ENCODE measurements around the gene GPR119. TPM values are rescaled to one million over a fixed set of nuclear protein-coding genes. Genes with fewer than 3 reads are reported as not detected.
"Not testable (repeated sequence)": the region's sequence is repeated elsewhere in the genome, so short reads cannot be mapped to it uniquely, and the experiment has no call there.

GPR119 gene
- polyA plus RNA-seq (2012; ENCODE audit: insufficient read depth, insufficient read length), result not detected

DNA sequence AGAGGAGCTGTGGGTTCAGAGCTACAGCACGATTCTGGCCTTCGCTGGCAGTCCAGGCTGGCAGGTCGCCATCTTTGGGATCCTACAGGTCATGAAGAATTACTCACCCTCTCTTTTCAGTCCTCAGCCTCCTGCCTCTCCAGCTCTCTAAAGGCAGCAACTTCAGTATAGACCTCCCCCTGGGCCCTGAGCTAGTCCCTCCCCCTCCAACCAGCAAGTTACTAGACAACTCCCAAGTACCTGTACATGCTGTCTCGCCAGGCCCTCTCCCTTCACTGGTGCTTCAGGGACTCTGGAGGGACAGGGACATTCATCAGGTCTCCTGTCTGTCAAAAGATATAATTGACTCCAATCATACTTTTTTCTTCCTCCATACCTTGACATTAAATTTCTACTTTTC is at the start of gene GPR119:
Gene GPR119 (minus strand): TSS at position 155 of the 400 bp plus-strand sequence. CDS start 227 bp downstream, outside the sequence.
- DNase-seq (ENCODE audit: low read depth, low spot score), result no peak
- H3K4me3 ChIP-seq (ENCODE audit: low read length), result no peak within 1 kb of the TSS

DNA sequence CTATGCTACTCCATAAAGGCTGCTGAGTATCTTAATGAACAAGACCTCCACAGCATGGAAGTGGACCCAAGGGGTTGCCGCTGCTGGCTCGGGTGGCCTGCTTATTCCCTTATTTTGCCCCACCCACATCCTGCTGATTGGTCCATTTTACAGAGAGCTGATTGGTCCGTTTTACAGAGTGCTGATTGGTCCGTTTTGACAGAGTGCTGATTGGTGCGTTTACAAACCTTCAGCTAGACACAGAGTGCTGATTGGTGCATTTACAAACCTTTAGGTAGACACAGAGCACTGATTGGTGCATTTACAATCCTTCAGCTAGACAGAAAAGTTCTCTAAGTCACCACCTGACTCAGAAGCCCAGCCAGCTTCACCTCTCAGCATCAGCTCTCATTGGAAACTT is 43.8 kb upstream of the GPR119 start:
- not testable (repeated sequence) for H3K4me3 ChIP-seq (ENCODE audit: low read length); DNase-seq (ENCODE audit: low read depth, low spot score)

- DNase-seq (ENCODE audit: low read depth, low spot score), result no peak
- H3K4me3 ChIP-seq (ENCODE audit: low read length), result no peak overlapping the region
These were observed 41.1 kb upstream of the GPR119 start for GRCh38 chrX:130426531-130426930.

DNA sequence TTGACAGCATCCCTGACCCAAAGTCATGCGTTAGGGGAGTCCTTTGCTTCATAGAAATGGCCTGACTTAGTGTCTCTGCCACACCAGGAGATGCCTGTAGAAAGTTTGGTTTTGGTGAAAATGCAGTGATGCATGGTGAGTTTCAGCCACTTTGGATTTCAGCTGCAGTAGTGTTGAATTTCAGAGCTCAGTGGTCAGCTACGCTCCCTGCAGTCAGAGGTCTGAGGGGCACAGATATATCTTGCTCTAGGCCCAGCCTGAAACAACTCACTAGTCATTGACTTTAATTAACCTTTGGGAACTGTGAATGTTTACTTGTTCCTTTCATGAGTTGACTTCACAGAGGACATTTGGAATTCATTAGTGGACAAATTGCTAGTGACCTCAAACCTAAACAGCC is 33.8 kb upstream of the GPR119 start:
- DNase-seq (ENCODE audit: low read depth, low spot score), result no peak
- no peak overlapping the region for H3K4me3 ChIP-seq (ENCODE audit: low read length)

DNA sequence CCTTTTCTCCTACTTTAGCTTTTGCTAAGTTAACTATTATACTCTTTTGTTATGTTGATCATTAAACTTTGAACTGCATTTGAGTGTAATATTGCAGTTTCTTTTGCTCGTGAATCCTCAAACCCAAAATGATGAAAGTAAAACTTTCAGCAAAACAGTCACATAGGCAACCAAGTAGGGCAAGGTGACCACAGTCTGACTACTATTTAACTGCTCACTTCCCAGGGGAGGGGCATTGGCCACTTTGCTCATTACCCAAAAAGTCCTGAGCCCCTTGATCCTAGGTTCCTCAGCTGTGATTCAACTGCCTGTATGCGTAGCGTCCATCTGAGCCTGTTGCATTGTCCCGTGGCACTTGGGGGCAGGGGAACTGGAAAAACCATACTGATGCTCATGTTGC is 33.3 kb upstream of the GPR119 start:
- H3K4me3 ChIP-seq (ENCODE audit: low read length), result no peak overlapping the region
- no peak for DNase-seq (ENCODE audit: low read depth, low spot score)

DNA sequence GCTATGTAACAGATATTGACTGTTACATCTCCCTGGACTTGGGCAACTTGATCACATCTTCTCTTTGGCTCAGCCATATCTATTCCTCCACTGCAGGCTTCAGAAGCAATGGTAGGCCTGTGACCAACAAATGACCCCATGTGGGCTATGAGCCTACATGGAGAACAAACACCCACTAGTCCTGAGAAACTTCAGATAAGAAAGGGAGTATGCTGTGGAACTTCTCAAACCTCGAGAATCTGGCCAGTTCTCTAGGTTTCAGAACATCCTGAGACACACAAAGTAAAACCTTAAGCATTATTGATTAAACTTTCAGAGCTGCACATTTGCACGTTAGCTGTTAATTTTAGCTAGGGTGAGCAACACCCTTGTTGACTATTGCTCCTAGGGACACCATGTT is 32.6 kb upstream of the GPR119 start:
- no peak for DNase-seq (ENCODE audit: low read depth, low spot score)
- H3K4me3 ChIP-seq (ENCODE audit: low read length), result no peak overlapping the region

GRCh38 chrX:130416785-130417184 is 31.3 kb upstream of the GPR119 start:
- no peak overlapping the region for H3K4me3 ChIP-seq (ENCODE audit: low read length)
- DNase-seq (ENCODE audit: low read depth, low spot score), result peak; percentile 3

- H3K4me3 ChIP-seq (ENCODE audit: low read length), result no peak overlapping the region
- DNase-seq (ENCODE audit: low read depth, low spot score), result peak; percentile 66
These were observed 29.7 kb upstream of the GPR119 start for GRCh38 chrX:130415201-130415600.

DNA sequence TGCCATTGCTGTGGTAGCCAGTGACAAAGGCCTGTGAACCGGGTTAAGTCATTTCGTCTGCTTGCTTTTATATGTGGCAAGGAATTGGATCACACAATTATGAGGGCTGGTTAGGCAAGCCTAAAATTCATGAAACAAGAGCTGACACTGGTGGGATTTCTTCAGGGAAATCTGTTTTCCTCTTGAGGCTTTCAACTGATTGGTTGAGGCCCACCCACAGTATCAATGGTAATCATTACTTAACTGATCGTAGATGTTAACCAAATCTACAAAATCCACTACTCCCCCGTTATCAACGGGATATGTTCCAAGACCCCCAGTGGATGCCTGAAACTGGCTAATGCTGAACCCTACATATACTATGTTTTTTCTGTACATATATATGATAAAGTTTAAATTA is 29.3 kb upstream of the GPR119 start:
- DNase-seq (ENCODE audit: low read depth, low spot score), result no peak

GRCh38 chrX:130413415-130413814 is 27.9 kb upstream of the GPR119 start:
- DNase-seq (ENCODE audit: low read depth, low spot score), result no peak
- no peak overlapping the region for H3K4me3 ChIP-seq (ENCODE audit: low read length)

More for the DNA sequence above, 29.3 kb upstream of the GPR119 start:
- no peak overlapping the region for H3K4me3 ChIP-seq (ENCODE audit: low read length)

- no peak for DNase-seq (ENCODE audit: low read depth, low spot score)
- H3K4me3 ChIP-seq (ENCODE audit: low read length), result peak overlapping the region; percentile 80
These were observed 16.8 kb upstream of the GPR119 start for GRCh38 chrX:130402208-130402684.

DNA sequence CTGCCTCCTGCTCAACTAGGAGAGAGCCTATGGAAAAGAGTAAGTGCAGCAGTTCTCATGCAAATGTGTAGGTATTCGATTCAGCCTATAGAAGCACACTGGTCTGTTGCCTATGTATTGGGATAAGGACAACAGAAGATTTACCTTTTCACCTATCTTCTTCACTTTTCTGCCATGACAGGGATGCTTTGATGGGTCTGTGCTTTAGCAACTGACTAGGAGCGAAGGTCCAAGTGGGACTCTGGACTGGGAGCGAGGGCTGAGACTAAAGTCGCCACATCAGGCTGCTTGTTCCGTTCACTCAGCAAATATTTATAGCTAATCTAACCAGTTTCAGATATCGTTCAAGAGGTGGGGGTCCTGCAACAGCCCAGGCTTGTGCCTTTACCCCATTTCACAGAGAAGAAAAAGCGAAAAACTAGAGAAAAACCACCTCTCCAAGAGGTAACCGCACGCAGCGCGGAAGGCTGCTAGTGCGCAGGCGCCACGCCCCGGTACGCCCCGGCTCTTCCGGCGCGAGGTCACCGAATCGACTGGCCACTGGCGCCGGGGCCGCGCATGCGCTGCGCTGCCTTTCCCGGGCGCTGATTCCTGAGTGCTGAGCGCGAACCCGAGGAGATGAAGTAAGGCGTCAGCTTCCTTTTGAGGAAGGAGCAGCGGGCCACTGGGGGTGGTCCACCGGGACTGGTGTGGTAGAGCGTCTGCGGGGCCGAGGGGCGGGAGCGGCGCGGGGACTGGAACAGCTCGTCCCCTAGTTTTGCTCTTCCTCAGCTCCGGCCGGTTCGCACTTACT is 16.1 kb upstream of the GPR119 start, which contains the start of gene RBMX2:
Gene RBMX2 (plus strand): TSS at position 573 of the 793 bp plus-strand sequence. CDS start 46 bp downstream, at position 619.
- peak; percentile 50 for DNase-seq (ENCODE audit: low read depth, low spot score)
- peak within 1 kb of the TSS; percentile 80 for H3K4me3 ChIP-seq (ENCODE audit: low read length)

DNA sequence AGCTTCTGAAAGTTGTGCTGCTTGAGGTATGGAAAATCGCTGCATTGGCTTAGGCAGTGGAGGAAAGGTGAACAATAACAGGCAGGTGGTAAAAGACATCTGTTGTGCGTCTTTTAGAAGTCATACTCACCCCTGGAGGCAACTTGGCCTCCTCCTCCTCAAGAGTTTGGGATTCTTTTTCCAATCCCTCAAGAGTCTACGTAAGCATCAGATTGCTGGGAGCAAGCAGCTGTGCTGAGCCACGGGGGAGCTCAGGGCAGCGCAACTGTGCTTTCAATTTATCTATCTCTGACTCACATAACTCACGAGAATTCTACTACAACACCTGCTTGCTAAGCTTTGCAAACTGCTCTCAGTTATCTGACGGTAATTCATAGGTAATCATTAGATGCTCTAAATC is 9.9 kb upstream of the GPR119 start:
- DNase-seq (ENCODE audit: low read depth, low spot score), result no peak

GRCh38 chrX:130393451-130394074 is 8.1 kb upstream of the GPR119 start:
- peak; percentile 7 for DNase-seq (ENCODE audit: low read depth, low spot score)
- H3K4me3 ChIP-seq (ENCODE audit: low read length), result no peak overlapping the region

More for the DNA sequence above, 9.9 kb upstream of the GPR119 start:
- H3K4me3 ChIP-seq (ENCODE audit: low read length), result no peak overlapping the region

DNA sequence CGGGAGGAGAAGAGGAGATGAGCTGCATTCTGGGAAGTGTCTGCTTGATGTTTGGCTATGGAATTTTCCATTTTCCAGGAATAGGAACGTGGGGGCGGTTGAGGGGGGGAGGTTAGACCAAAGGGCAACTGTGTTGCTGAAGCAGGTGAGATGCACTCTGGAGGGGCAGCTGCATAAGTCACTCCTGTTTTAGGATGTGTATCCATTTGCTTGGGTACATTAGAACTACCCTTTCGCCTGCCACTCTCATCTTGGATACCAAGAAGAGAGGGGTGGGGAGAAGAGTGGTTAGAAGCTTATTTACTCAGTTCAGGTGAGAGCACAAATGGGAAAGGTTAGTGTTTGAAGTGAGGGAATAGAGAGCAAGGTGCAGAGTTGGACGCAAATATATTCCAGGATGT is 934 bp upstream of the GPR119 start:
- no peak overlapping the region for H3K4me3 ChIP-seq (ENCODE audit: low read length)
- no peak for DNase-seq (ENCODE audit: low read depth, low spot score)

DNA sequence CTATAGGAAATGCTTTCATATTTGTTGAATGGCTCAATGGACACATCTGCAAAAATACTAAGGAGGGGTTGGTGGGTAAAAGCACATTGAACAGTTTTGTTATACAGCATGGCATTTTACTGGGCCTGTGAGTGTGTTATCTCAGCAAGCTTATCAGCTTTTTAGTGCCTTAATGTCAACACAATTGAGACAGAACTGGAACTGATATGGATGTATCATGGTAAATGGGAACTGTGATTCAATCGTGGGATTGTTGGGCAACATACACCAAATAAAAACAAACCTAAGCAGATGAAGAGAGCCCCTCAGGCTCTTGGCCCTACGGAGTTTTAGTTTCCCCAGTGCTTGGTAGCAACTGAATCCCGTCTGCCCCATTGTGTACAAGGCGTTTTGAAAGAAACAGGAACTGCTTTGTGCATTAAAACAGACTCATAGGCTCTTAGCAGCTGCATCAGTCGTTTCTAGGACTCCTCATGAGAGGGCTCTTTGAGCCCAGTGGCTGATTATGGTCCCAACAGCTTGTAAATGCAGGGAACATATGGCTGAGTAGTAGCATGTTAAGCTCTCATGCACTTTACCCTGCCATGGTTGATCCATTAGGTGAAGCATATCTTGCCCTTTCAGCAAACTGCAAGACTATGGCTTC is 7.3 kb downstream of the GPR119 start:
- no peak overlapping the region for H3K4me3 ChIP-seq (ENCODE audit: low read length)
- no peak for DNase-seq (ENCODE audit: low read depth, low spot score)

GRCh38 chrX:130376077-130376476 is 9.4 kb downstream of the GPR119 start:
- H3K4me3 ChIP-seq (ENCODE audit: low read length), result no peak overlapping the region
- DNase-seq (ENCODE audit: low read depth, low spot score), result no peak

DNA sequence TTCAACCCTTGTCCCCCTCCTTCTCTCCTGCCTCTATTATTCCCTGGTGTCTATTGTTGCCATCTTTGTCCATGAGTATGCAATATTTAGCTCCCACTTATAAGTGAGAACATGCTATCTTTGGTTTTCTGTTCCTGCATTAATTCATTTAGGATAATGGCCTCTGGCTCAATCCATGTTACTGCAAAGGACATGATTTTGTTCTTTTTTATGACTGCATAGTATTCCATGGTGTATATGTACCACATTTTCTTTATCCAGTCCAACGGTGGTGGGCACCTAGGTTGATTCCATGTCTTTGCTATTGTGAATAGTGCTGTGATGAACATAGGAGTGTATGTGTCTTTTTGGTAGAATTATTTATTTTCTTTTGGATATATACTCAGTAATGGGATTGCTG is 33.4 kb downstream of the GPR119 start:
- not testable (repeated sequence) for DNase-seq (ENCODE audit: low read depth, low spot score); H3K4me3 ChIP-seq (ENCODE audit: low read length)

DNA sequence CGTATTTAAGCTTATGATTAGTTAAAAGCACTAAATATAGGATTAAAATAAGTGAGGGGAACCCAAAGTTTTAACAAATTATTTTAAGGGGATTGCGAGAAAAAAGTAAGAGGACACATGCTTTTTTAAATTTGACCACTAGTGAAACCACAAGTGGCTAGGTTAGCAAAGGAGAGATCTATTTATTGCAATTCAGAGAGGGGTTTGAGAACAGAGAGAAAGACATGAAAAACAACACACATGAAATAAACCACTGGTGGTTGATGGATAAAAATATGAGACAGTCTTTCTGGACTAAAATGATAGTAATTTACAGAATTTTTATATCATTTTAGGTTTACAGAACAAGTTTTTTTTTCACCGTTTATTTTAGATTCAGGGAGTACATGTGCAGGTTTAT is 33.9 kb downstream of the GPR119 start:
- DNase-seq (ENCODE audit: low read depth, low spot score), result no peak
- no peak overlapping the region for H3K4me3 ChIP-seq (ENCODE audit: low read length)

DNA sequence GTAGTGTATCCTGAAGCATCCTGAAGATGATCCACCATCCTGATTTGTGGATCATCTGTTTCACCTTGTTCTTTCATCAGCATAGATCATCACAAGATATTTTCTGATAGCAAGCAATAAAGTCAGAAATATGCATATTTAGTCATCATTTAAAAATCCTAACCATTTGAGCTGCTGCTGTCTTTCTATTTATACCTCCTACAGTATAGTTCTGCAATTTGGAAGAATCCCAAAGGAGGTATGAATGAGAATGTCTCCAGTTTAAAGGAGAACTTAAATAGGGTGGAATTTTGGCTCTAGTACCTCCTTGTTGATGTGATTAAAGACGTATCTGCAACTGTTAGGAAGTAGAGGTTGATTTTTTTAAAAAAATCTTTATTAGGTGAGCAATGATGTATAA is 38.2 kb downstream of the GPR119 start:
- no peak for DNase-seq (ENCODE audit: low read depth, low spot score)
- H3K4me3 ChIP-seq (ENCODE audit: low read length), result no peak overlapping the region

Data from Jurkat, Clone E6-1 (cell line).